Cortex of kidney (tissue), 1 donor: ENCODE measurements around the gene SIRPB1.
"Not testable (repeated sequence)": the region's sequence is repeated elsewhere in the genome, so short reads cannot be mapped to it uniquely, and the experiment has no call there.

Experiments
- DNase-seq: peaks from one replicate; lab custom pipeline; 2025; lab: John Stamatoyannopoulos, UW

The SIRPB1 gene

DNA sequence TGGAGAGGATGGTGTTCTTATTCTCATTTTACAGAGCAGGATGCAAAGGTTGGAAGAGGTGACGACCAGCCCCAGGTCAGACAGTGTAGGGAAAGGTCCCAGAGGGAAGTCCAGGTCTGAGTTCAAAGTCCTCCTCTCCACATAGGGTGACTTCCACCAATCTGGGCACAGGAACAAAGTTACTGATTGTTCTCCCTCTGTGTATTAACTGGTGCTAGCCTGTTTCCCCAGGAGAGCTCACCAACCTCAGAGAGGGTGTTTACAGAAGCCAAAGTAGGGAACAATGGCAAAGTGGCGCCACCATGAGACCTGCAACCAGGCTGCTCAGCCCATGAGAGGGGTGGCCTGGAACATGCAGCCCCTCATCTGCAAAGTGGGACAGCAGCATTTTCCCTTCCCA, 16.8 kb upstream of the SIRPB1 start:
- DNase-seq, result no peak

DNA sequence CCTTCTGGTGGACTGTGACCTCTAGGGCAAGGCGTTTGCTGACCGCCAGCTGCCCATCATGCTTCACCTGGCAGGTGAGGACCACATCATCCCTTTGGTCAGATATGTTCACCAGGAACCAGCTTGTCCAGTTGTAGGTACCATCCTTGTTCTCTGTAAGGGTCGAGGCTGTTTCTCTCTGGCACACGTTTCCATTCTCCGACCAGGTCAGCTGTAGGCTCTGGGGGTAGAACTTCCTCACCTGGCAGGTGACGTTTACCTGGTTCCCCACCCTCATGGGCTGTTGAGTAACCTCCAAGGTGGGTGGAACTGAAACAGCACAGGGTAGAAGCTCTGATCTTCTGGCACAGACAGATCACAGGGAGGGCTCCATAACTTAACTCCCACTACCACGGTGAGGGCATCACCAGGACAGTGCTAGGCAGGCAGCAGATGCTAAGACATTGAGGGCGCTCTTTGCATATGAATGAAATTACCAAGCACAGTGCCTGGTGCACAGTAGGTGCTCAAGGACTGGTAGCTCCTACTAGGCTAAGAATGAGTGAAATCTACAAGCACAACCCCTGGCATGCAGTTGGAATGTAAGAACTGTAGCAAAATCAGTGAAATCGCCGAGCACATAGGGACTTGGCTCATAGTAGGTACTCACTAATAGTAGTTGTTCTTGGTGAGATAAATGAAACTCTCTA, 15.6 kb upstream of the SIRPB1 start:
- no peak for DNase-seq

DNA sequence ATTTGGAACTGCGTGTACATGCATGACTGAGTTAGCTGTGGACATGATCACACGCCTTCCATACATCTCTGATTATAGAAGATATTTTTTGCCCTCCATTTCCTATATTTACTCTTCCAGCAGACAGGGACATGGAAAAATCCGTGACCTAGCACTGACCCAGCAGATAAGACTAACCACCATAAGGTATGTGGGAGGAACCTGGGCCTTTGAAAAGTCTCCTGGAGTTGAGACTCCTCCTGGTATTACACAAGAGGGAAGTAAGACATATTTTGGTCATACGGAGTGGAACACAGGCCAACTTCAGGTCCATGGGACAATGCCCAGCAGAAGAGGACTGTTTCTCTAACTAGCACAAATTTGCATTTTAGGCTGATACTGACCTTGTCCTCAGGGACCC, 13.7 kb upstream of the SIRPB1 start:
- no peak for DNase-seq

DNA sequence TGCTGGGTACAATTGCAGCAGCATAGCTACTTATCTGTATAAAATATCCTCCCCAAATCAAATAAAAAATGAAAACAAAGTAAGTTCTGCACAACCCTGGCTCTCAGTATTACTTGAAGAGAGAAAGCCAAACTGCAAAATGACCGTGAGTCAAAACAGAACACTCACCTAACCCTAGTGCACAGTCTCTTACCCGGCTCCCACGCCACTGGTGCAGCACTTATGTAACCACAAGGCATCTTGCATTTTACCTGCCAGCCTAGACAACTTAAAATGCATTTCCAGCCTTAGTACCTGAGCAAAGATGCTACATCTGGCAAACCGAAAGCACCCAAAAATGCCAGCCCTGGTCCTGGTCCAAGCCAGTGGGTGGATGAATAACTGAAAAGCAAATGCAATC, 12.4 kb upstream of the SIRPB1 start:
- DNase-seq, result no peak

DNA sequence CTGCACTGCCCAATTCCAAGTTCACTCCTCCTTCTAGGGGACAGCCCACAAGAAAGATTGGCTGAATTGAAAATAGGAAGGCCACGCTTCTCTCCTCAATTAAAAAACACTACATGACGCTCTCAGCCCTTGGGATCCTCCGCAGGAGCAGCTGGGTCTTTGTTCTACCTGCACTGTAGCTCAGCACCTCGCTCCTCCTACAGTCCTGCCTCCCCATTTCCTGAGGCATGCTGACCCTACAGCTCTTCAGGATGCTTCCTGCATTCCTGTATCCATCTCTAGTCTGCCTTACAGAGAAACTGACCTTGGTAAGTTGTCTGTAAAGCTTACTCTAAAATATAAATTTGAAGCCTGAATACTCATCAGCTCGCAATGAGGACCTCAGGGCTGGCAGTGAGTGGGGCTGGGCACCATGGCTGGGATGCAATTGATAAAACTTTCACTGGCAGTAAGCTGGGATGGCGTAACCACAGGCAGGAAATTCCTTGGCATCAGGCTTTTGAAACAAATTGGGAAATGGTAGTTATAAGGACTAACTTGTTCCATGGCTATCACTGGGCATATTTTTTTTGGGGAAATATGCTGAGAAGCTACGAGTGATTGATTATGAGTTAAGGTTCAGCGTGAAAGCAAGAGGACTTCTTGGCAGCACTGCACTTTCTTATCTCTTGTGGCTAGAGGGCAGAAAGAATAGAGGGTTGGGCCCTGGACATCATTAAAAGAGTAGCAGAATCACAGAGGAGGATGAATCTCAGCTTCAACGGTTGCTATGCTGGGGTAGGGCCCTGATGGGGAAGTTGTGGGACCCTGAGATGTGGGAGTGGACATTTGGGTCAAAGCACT, 11.7 kb upstream of the SIRPB1 start:
- no peak for DNase-seq

DNA sequence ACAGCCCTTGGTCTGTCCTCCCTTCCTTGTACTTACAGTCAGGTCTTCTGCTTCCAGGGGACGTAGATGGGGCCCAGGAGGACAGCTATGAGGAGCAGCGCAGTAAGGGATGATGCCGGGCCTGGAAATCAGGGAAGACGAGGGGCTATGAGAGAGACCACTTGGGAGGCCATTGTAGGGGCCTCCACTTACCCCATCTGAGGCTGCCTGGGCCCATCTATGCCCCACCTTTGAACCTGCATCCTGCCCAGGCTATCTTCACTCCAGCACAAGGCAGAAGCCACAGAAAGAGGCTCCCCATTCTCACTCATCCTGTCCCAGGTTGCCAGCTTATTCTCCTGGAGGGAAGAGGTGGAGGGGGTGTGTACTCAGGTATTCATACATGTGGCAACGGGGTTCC, 10.4 kb upstream of the SIRPB1 start:
- DNase-seq, result no peak

DNA sequence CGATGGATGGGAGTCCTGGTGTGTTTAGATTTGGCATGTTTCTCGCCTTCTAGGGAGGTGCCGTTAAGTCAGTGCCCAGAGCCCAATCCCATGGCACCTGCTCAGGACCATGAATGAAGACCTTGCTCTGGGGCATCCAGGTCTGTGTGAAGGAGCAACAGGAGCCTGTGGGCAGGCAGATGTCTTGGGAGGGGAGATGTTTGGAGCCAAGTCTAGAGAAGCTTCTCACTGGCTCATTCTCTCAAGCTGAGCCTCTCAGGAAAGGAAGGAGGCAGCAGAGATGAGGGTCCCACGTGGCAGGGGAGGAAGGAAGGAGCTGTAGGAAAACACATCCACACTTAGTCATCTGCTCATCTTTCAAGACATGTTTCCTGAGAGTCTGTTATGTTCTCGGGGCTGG, 9.5 kb upstream of the SIRPB1 start:
- DNase-seq, result no peak

DNA sequence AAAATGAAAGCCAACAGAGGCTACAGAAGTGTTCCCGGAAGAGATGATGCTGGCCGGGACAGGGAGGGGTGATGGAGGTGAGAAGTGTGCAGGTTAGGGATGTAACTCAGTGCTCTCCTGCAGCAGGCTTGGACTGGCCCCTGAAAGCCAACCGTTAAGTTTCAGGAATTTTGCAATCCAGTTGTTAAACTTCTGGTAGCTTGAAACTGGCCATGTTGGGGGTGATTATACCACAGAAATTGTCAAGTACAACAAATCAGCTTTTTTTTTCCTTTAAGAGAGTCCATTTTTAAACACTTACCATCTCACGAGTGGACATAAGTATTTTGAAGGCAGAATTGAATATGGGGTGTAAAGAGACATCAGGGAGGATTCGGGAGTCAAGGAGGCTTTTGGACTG, 8.8 kb upstream of the SIRPB1 start:
- no peak for DNase-seq

DNA sequence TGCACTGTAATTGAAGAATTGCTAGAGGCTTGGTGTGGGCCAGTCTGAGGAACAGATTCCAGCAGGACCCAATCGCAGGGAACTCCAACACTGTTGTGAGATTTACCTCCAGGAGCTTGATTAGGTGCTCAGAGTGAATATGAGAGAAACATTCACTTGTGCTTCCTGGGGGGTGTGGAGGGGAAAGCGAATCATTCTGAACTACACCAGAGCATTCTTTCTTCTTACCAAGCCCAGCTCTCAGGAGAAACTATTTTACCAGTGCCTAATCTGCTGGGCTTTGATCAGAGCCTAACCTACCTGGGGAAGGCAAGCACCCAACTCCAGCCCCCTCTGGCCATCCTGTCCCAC, 7.4 kb upstream of the SIRPB1 start:
- DNase-seq, result no peak

DNA sequence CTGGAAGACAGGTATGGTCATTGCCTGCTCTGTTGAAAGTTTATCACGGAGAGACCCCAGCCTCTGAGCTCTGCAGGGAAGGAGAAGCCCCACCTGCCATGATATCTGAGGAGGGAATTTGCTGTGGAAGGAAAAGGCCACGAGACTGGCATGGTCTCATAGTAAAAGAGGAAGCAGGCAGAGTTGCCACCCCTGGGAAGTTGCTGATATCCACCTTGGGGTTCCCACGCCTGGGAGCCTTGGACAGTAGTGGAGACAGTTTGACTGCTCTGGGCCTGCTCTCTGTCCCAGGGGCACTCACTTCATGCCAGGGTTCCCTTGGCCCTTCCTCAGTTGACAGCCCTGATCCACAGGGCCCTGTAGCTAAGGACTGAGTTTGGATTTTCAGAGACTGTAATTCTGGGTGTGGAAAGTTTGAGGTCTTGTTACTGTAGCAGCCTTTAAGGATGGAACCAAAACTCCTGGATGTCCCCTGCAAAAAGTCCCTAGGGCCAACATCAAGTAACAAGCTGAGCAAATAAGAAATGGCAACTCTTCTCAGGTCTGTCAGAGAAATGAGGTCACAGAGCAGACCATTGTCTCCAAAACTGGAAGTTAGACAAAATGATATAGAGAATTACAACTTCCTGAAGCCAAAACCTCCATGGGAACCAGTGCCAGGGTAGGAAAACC, 6.9 kb upstream of the SIRPB1 start:
- DNase-seq, result no peak

DNA sequence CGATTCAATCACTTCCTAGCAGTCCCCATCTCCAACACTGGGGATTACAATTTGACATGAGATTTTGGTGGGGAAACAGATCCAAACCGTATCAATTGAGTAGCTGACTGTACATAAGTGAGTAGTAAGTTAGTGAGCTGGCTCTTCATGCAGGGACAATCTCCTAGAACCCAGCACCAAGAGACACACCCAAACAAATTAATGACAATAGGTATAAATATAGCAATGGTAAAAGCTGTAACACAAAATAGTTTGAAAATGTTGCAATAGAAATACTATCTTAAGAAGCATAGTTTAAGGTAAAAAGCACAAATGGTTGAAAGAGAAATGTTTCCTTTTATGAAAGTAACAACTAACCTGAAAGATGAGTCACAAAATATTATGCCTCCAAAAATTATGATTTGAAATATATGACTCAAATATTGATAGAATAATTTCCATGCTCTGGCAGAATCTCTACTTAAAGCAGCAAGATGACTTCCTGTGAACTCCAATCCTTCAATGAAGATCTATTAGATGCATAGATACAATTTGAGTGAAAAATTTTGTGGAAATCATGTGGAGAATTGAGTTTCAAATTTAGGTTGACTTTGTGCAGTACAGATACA, 5.4 kb upstream of the SIRPB1 start:
- no peak for DNase-seq

DNA sequence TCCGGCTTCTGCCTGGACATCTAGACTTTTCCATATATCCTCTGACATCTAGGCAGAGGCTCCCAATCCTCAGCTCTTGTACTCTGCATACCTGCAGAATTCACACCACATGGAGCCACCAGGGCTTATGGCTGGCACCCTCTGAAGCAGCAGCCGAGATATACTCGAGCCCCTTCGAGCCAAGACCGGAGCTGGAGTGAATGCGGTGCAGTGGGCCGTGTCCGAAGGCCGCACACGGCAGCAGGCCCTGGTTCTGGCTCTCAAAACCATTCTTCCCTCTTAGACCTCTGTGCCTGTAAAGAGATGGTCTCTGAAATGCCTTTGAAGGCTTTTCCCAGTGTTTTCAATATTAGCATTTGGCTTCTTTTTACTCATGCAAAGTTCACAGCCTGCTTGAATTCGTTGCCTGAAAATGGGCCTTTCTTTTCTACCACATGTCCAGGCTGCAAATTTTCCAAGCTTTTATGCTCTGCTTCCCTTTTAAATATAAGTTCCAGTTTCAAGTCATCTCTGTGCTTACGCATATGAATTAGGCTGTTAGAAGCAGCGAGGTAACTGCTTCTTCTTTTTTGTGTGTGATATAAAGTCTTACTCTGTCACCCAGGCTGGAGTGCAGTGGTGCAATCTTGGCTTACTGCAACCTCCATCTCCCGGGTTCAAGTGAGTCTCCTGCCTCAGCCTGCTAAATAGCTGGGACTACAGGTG, 3.8 kb upstream of the SIRPB1 start:
- DNase-seq, result no peak

DNA sequence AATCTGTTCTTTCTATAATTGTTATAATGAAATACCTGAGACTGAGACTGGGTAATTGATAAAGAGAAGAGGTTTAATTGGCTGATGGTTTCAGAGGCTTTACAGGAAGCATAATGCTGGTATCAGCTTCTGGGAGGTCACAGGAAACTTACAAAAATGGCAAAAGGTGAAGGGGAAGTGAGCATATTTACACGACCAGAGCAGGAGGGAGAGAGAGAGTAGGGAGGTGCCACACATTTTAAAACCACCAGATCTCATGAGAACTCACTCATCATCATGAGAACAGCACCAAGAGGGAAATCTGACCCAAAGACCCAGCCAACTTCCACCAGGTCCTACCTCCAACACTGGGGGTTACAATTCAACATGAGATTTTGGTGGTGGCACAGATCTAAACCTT, 2.6 kb upstream of the SIRPB1 start:
- no peak for DNase-seq

DNA sequence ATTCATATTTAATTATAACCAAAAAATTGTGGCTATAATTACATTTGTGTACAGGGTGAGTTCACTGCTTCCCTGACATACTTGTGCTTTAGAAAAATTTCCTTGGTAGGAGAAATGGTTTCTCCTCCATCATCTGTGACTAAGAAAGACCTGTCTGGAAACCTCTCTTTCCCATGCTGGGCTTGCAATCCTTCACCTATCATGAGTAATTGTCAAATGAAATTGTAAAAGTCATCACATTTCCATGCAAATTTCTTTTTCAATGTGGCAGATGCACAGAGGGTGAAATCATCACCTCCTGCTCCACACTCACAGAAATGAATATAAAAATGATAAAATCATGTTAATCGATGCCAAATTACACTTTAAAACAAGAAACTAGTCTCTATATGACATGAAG, 1.5 kb upstream of the SIRPB1 start:
- DNase-seq, result no peak

DNA sequence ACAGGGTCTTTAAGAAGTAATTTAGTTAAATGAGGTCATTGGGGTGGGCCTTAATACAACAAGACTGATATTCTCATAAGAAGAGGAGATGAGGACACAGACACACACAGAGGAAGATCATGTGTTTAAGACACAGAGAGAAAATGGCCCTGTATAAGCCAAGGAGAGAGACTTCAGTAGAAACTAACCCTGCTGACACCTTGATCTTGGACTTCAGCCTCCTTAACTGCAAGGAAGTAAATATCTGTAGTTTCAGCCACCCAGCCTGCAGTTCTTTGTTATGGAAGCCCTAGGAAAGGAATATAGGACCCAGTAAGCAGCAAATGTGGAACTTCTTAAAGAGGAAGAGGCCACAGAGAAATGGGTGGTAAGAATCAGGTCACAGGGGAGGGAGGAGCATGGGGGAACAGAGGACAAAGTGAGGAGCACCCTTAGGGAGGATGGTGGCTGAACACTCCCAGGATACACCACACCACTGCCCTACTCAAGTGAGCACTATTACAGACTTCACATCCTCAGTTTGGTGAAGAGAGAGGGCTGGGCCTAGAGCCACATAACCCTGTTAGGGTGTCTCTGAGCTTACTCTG, 762 bp downstream of the SIRPB1 start:
- DNase-seq, result no peak

DNA sequence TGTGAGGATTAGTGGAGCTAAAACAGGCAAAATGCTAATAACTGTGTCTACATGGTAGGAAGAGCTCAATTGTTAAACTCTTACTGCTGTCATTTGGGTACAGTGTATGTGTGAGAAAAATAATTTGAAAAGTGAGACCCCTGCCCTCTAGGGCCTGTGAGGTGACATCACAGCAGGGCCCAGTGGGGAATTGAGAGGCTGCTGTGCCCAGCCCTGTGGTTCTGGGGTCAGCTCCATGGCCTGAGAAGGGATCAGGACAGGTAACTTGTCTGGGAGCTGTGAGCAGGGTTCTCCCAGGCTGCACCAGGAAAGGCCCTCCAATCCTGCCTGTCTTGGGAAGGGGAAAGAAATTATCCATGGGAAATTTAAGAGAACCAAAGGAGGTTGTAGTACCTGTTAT, 1.3 kb downstream of the SIRPB1 start:
- no peak for DNase-seq

DNA sequence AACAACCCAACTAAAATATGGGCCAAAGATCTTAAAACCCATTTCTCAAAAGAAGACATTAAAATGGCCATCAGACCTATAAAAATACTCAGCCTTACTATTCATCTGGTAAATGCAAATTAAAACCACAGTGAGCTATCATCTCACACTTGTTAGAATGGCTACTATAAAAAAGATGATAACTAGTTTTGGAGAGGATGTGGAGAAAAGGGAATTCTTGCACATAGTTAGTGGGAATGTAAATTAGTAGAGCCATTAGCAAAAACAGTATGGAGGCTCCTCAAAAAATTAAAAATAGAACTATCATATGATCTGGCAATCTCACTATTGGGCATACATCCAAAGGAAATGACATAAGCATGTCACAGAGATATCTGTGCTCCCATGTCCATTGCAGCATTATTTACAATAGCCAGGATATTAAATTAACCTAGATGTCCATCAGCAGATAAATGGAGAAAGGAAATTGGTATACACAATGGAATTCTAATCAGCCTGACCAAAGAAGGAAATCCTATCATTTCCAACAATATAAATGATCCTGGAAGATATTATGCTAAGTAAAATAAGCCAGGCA, 2.9 kb downstream of the SIRPB1 start:
- DNase-seq, result no peak

DNA sequence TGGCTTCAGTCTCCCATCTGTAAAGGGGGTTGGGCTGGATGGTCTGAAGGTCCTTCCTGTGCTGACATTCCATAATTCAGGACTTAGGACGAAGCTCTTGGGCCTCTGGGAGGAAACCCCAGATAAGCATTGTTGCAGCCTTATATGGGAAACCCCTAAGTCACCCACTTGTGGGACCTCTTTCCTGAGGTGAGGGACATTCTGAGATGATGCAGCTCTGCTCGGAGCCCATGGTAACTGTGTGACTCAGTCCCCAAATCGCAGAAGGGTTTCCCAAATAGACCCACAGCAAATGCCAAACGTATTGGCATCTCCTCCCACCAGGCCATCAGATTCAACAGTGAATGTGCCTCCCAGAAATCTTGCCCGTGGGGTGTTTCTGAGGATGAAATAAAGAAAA, 9.4 kb downstream of the SIRPB1 start:
- not testable (repeated sequence) for DNase-seq

DNA sequence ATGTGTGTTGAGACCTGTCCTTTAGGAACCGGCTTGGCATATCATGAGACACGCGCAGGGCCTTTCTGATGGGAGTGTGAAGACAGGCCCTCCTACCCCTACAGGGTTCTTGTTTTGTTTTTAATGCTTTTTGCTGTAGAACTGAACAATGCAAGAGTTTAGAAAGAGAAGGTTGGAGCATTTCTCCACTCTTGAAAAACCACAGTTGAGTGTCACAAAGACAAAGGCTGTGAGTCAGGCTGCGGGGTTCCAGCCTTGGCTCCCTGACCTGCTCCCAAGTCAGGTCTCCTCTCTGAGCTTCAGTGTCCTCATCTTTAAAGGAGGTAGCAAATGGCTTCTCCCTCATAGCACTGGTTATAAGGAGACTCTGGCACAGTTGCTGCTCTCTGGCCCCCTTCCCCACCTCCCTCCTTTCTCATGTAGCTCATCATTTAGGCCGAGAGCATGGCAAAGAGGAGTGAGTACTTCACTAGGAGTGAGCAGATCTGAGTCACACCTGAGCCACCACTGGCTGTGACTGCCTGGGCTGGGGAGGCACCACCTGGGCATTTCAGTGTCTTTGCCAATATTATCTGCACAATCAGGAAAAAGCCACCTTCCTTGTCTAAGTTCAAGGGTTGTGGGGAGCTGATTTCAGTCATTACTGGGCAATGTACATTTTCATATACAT, 11.0 kb downstream of the SIRPB1 start:
- DNase-seq, result not testable (repeated sequence)

DNA sequence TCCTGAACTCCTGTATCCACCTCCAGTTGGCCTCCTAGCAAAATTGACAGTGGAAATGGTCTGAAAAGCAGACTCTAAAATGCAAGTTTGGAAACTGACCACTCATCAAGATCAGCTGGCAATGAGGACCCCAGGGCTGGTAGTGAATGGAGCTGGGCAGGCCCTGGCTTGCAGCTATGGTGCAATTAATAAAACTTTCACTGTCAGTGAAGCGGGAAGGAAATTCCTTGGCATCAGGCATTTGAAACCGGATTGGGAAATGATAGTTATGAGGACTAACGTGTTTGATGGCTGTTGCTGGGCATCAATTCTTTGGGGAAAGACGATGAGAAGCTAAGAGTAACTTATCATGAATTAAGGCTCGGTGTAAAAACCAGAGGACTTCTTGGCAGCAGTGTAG, 19.1 kb downstream of the SIRPB1 start:
- DNase-seq, result no peak

DNA sequence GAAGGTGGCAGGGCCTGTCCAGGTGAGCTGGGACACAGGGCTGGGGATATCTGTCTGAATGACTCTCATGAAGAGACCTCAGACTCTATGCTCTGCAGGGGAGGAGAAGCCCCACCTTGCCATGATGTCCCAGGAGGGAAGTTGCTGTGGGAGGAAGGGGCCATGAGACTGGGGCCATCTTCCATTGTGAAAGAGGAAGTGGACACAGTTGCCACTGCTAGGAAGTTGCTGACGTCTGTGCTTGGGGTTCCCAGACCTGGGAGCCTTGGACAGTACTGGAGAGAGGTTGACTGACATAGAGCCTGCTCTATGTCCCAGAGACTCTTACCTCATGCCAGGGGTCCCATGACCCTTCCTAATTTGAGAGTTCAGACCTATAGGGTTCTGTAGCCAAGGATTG, 24.5 kb downstream of the SIRPB1 start:
- no peak for DNase-seq
